ENCODE data around the gene MAP3K2. TPM values are rescaled to one million over a fixed set of nuclear protein-coding genes. Genes with fewer than 3 reads are reported as not detected.

The MAP3K2 gene
- total RNA-seq, 1 donor from 2014 or later: 27.9 TPM

DNA sequence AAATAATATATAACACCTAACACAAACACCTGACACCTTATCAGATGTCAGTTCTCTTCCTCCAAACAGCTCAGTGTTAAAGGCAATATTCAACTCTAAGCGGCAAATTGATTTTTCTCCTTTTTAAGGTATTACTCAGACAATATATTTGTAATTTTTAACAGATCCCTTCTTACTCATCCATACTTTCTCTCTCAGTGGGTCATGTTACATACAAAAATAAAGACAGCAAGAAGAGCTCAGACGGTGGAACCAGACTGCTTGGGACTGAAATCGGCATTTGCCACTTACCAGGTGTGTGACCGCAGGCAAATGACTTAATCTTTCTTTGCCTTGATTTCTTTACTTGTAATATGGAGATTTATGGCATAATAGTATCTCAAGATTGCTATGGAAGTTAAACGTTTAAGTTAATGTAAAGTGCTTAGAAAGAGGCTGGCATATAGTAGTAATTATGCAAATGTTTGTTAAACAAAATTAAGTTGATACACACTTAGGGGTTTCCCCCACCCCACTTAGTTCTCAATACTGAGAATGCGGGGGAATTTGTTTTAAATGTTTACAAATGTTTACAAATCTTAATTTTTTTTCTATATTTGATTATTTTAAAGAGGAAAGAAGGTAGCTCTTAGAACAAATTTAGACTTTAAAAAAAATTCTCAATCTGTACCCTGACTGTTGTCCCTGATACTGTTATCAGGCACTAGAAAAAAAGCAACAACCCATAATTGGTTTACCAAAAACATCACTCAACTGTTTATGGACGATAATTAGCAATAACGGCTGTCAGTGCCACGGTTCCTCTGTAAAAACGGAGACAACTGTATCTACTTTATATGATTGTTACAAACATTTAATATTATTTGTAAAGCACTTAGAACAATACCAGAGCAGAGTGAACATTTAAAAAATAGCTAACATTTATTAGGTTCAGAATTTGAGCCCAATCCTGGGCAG, 25.6 kb downstream of the MAP3K2 start:
- Histone ChIP-seq H3K27me3 (ENCODE audit: control insufficient read depth, insufficient read depth, low read length) (no peaks in the 10 kb centered on the region), H3K4me3 (ENCODE audit: low read depth, low read length) (no peak overlapping the region), H3K36me3 (ENCODE audit: control insufficient read depth, insufficient read depth, low read length) (no peaks in the 10 kb centered on the region)
- DNase-seq (ENCODE audit: low read depth) (no peak), FAIRE-seq (no peak)
- TF ChIP-seq, protein P1, sequence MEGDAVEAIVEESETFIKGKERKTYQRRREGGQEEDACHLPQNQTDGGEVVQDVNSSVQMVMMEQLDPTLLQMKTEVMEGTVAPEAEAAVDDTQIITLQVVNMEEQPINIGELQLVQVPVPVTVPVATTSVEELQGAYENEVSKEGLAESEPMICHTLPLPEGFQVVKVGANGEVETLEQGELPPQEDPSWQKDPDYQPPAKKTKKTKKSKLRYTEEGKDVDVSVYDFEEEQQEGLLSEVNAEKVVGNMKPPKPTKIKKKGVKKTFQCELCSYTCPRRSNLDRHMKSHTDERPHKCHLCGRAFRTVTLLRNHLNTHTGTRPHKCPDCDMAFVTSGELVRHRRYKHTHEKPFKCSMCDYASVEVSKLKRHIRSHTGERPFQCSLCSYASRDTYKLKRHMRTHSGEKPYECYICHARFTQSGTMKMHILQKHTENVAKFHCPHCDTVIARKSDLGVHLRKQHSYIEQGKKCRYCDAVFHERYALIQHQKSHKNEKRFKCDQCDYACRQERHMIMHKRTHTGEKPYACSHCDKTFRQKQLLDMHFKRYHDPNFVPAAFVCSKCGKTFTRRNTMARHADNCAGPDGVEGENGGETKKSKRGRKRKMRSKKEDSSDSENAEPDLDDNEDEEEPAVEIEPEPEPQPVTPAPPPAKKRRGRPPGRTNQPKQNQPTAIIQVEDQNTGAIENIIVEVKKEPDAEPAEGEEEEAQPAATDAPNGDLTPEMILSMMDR (IDR thresholded peaks at IDR 0.05; ENCODE audit: insufficient read depth, low read length, severe bottlenecking): no peak

DNA sequence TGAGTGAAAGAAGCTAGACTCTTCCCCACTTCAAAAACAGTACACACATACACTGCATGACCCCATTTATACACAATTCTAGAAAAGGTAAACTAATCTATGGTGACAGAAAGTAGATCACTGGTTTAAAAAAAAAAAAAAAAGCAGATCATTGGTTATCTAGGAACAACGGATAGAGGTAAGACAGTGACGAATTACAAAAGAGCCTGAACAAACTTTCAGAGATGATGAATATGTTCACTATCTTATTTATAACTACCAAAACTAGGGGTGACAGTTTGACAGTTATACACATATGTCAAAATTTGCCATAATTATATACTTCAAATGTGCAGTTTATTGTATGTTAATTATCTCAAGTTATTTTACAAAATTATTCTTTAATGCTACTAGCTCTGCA, 27.5 kb downstream of the MAP3K2 start:
- FAIRE-seq: no peak
- H3K4me3 ChIP-seq (ENCODE audit: low read depth, low read length): no peak overlapping the region
- H3K27me3 ChIP-seq (ENCODE audit: control insufficient read depth, insufficient read depth, low read length): no peaks in the 10 kb centered on the region
- no peaks in the 10 kb centered on the region for H3K36me3 ChIP-seq (ENCODE audit: control insufficient read depth, insufficient read depth, low read length)
- TF ChIP-seq, protein P1 (IDR thresholded peaks at IDR 0.05; ENCODE audit: insufficient read depth, low read length, severe bottlenecking): no peak
- no peak for DNase-seq (ENCODE audit: low read depth)

DNA sequence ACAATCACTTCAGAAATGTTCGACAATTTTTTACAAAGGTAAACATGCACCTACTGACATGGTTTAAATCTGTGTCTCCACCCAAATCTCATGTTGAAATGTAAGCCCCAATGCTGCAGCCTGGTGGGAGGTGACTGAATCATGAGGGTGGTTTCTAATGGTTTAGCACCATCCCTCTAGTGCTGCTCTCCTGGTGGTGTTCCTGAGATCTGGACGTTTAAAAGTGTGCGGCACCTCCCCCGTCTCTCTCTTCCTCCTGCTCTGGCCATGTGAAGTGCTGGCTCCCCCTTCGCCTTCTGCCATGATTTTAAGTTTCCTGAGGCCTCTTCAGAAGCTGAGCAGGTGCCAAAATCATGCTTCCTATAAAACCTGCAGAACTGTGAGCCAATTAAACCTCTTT, 28.3 kb downstream of the MAP3K2 start:
- FAIRE-seq: no peak
- no peaks in the 10 kb centered on the region for H3K36me3 ChIP-seq (ENCODE audit: control insufficient read depth, insufficient read depth, low read length)
- DNase-seq (ENCODE audit: low read depth): no peak
- H3K27me3 ChIP-seq (ENCODE audit: control insufficient read depth, insufficient read depth, low read length): no peaks in the 10 kb centered on the region
- H3K4me3 ChIP-seq (ENCODE audit: low read depth, low read length): no peak overlapping the region
- TF ChIP-seq, protein P1 (IDR thresholded peaks at IDR 0.05; ENCODE audit: insufficient read depth, low read length, severe bottlenecking): no peak

DNA sequence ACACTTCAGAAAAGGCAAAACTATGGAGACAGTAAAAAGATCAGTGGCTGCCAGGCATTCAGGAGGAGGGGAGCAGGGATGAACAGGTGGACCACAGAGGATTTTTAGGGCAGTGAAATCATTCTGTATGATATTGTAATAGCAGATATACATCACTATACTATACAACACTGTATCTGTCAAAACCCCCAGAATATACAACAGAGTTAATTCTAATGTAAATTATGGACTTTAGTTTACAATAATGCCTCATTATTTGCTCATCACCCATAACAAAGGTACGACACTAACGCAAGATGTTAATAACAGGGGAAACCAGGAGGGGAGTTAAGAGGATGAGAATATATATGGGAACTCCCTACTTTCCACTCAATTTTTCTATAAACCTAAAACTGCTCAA, 28.8 kb downstream of the MAP3K2 start:
- H3K4me3 ChIP-seq (ENCODE audit: low read depth, low read length): no peak overlapping the region
- no peaks in the 10 kb centered on the region for H3K27me3 ChIP-seq (ENCODE audit: control insufficient read depth, insufficient read depth, low read length)
- FAIRE-seq: no peak
- no peak for DNase-seq (ENCODE audit: low read depth)
- TF ChIP-seq, protein P1 (IDR thresholded peaks at IDR 0.05; ENCODE audit: insufficient read depth, low read length, severe bottlenecking): no peak
- no peaks in the 10 kb centered on the region for H3K36me3 ChIP-seq (ENCODE audit: control insufficient read depth, insufficient read depth, low read length)

DNA sequence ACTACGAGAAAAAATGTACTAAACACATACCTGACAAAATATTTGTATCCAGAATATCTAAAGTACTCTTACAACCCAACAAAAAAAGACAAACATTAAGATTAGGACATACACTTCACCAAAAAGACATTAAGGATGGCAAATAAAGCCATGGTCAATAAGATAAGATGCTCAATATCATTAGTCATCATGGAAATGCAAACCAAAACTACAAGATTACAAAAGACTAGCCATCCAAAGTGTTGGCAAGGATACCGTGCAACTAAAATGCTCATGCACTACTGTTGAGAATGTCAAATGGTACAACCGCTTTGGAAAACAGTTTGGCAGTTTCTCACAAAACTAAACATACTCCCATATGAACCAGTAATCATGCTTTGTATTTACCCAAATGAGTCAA, 29.7 kb downstream of the MAP3K2 start:
- peak; percentile 7 for DNase-seq (ENCODE audit: low read depth)
- no peak for FAIRE-seq

More for the DNA sequence above, 29.7 kb downstream of the MAP3K2 start:
- TF ChIP-seq, protein P1 (IDR thresholded peaks at IDR 0.05; ENCODE audit: insufficient read depth, low read length, severe bottlenecking): no peak
- no peaks in the 10 kb centered on the region for H3K27me3 ChIP-seq (ENCODE audit: control insufficient read depth, insufficient read depth, low read length)
- H3K36me3 ChIP-seq (ENCODE audit: control insufficient read depth, insufficient read depth, low read length): no peaks in the 10 kb centered on the region
- no peak overlapping the region for H3K4me3 ChIP-seq (ENCODE audit: low read depth, low read length)

Data from bronchial epithelial cell (primary cell).